PC-9 (cell line): ENCODE results near the gene ABCC3.

Experiments
- EZH2 ChIP-seq: fragments of 200-600 bp; sonication (generic); IDR thresholded peaks from 2 replicates; pipeline ENCODE4 v1.8.0; 2017; ENCODE audit warnings: antibody characterized with exemption, low read depth
- TF ChIP-seq, protein P1 (sequence below): fragments of 200-600 bp; sonication (generic); conservative IDR thresholded peaks from 2 replicates; pipeline ENCODE4 v1.6.1; 2017; ENCODE audit warnings: mixed run types, antibody characterized with exemption, mild to moderate bottlenecking, moderate library complexity

DNA sequence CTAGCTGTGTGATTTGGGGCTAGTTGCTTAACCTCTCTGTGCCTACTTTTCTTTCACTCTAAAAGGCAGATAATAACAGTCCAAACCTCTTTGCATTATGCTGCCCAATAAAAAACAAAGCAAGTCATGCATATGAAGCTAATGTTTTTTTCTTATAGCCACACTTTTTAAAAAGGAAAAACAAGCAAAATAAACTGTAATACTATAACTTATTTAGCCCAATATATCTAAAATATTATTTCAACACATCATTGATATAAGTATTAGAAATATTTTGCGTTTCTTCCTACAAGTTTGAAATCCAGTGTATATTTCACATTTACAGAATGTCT, 50.6 kb downstream of the ABCC3 start:
- TF ChIP-seq, protein P1, sequence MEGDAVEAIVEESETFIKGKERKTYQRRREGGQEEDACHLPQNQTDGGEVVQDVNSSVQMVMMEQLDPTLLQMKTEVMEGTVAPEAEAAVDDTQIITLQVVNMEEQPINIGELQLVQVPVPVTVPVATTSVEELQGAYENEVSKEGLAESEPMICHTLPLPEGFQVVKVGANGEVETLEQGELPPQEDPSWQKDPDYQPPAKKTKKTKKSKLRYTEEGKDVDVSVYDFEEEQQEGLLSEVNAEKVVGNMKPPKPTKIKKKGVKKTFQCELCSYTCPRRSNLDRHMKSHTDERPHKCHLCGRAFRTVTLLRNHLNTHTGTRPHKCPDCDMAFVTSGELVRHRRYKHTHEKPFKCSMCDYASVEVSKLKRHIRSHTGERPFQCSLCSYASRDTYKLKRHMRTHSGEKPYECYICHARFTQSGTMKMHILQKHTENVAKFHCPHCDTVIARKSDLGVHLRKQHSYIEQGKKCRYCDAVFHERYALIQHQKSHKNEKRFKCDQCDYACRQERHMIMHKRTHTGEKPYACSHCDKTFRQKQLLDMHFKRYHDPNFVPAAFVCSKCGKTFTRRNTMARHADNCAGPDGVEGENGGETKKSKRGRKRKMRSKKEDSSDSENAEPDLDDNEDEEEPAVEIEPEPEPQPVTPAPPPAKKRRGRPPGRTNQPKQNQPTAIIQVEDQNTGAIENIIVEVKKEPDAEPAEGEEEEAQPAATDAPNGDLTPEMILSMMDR: no peak
- no peak for TF ChIP-seq EZH2
